ENCODE results near the gene C1orf35. TPM values are rescaled to one million over a fixed set of nuclear protein-coding genes. Genes with fewer than 3 reads are reported as not detected.
A peak's percentile ranks its signal among the peaks of the same experiment; 100 is the strongest.

The C1orf35 gene
- total RNA-seq, 6 experiments from 2014 or later = 3.4 to 6.3 (median 5.2) TPM

DNA sequence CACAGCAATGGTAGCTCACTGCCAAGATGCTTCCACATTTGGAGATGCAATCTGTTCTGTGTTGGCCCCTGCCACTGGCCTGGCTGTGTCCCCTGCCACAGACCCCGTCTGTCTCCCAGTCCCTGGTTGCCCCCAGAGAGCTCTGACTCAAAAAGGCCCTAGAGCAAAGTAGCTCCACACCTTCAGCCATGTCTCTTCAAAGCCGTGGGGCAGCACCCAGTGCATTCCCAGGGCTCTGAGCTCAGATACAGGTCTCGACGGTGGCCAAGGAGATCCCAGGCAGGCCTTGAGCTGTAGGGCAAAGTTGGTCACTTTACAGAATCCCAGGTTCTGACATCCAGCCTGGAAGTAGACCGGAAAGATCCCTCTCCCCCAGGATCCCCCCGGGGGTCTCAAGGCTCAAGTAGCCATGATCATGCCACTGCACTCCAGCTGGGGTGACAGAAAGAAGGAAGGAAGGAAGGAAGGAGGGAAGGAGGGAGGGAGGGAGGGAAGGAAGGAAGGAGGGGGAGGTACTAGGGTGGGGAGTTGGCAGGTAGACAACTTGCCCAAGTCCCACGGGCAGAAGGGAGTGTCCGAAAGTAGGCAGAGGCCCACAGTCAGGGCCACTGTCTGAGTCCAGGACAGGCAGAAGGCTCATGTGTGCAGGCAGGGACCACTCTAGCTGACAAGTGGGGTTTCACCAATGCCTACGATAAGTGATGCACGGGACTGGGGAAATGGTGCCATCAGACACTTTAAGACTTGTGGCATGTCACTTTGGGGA, 25.4 kb downstream of the C1orf35 start:
- DNase-seq (no peak), ATAC-seq (no peak)
- Histone ChIP-seq H3K27me3 (no peaks in the 10 kb centered on the region), H3K4me1 (peaks cover 0 to 8% (median 3%) of the 10 kb centered on the region in 4 donors), H3K36me3 (no peaks in the 10 kb centered on the region), H3K27ac (no peak overlapping the region), H3K9me3 (no peaks in the 10 kb centered on the region), H3K4me3 (no peak overlapping the region)
- intact Hi-C loops (cut with DNase I) = no loop called here
- 21% methylated on average over 2 of the region's 10 CpGs for WGBS (ENCODE audit: insufficient coverage, low coverage, low lambda C conversion rate, missing lambda C conversion rate)
- no peak for TF ChIP-seq POLR2A (IDR thresholded peaks at IDR 0.05)
- TF ChIP-seq, protein P1, sequence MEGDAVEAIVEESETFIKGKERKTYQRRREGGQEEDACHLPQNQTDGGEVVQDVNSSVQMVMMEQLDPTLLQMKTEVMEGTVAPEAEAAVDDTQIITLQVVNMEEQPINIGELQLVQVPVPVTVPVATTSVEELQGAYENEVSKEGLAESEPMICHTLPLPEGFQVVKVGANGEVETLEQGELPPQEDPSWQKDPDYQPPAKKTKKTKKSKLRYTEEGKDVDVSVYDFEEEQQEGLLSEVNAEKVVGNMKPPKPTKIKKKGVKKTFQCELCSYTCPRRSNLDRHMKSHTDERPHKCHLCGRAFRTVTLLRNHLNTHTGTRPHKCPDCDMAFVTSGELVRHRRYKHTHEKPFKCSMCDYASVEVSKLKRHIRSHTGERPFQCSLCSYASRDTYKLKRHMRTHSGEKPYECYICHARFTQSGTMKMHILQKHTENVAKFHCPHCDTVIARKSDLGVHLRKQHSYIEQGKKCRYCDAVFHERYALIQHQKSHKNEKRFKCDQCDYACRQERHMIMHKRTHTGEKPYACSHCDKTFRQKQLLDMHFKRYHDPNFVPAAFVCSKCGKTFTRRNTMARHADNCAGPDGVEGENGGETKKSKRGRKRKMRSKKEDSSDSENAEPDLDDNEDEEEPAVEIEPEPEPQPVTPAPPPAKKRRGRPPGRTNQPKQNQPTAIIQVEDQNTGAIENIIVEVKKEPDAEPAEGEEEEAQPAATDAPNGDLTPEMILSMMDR (IDR thresholded peaks at IDR 0.05) = no peak

DNA sequence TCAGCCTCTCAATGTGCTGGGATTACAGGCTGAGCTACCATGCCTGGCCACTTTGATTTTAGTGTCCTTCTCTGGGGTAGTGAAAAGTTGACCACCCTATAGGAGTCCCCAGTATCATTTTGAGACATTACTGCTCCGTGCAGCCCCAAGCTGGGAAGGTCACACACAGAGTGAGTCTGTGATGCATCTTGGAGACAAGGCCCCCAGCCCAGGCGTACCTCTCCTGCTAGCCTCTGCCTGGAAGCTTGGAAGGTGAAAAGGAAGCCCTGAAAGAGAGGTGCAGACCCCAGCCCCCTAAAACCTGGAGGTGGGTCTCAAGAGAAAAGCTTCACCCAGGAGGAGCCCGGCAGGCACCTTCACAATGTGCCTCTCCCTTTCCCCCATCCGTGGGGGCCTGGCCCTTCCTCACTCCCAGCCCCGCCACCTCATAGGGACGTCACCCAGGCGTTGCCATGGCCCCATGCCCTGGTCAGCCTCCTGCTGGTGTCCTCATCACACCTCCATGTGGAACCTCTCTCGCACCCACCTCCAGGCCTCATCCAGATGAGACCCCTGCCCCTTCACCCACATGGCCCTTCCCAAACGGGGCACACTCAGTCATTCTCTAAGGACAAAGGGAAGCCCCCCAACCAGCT, 26.2 kb downstream of the C1orf35 start:
- whole genome bisulfite sequencing (ENCODE audit: insufficient coverage, low coverage, low lambda C conversion rate, missing lambda C conversion rate) = 67% methylated on average over 4 of the region's 9 CpGs

GRCh38 chr1:228075801-228076271, 27.3 kb downstream of the C1orf35 start:
- H3K27ac ChIP-seq = no peak overlapping the region
- TF ChIP-seq, protein P1 (IDR thresholded peaks at IDR 0.05) = no peak
- TF ChIP-seq POLR2A (IDR thresholded peaks at IDR 0.05) = no peak
- H3K4me1 ChIP-seq = no peaks in the 10 kb centered on the region
- no peak for DNase-seq
- no peaks in the 10 kb centered on the region for H3K9me3 ChIP-seq
- intact Hi-C loops (cut with DNase I) = no loop called here
- H3K27me3 ChIP-seq = no peaks in the 10 kb centered on the region
- no peak for ATAC-seq
- no peaks in the 10 kb centered on the region for H3K36me3 ChIP-seq
- H3K4me3 ChIP-seq = no peak overlapping the region
- WGBS (ENCODE audit: insufficient coverage, low coverage, low lambda C conversion rate, missing lambda C conversion rate) = 79% methylated on average over 5 of the region's 9 CpGs

More for the DNA sequence above, 26.2 kb downstream of the C1orf35 start:
- peaks cover 0 to 8% (median 3%) of the 10 kb centered on the region in 4 donors for H3K4me1 ChIP-seq
- no peak overlapping the region for H3K27ac ChIP-seq
- no peak for ATAC-seq
- no peaks in the 10 kb centered on the region for H3K9me3 ChIP-seq
- H3K27me3 ChIP-seq = no peaks in the 10 kb centered on the region
- intact Hi-C loops (cut with DNase I) = no loop called here
- no peaks in the 10 kb centered on the region for H3K36me3 ChIP-seq
- peak in 1 of 3 donors; percentile 28 for DNase-seq
- H3K4me3 ChIP-seq = no peak overlapping the region
- TF ChIP-seq, protein P1 (IDR thresholded peaks at IDR 0.05) = no peak
- no peak for TF ChIP-seq POLR2A (IDR thresholded peaks at IDR 0.05)

- TF ChIP-seq POLR2A (IDR thresholded peaks at IDR 0.05) = no peak
- TF ChIP-seq, protein P1 (IDR thresholded peaks at IDR 0.05) = no peak
- H3K4me1 ChIP-seq = no peaks in the 10 kb centered on the region
- intact Hi-C loops (cut with DNase I) = no loop called here
- no peaks in the 10 kb centered on the region for H3K36me3 ChIP-seq
- no peak overlapping the region for H3K4me3 ChIP-seq
- H3K27me3 ChIP-seq = no peaks in the 10 kb centered on the region
- no peaks in the 10 kb centered on the region for H3K9me3 ChIP-seq
- H3K27ac ChIP-seq = no peak overlapping the region
- 36% methylated on average over 7 of the region's 18 CpGs for WGBS (ENCODE audit: insufficient coverage, low coverage, low lambda C conversion rate, missing lambda C conversion rate)
- ATAC-seq (peak in 2 of 4 donors; percentile 27 to 38), DNase-seq (no peak)
Observed at GRCh38 chr1:228074954-228075730, 28.0 kb downstream of the C1orf35 start.
